Fibroblast of lung (primary cell): ENCODE results near the gene SLC29A1. TPM values are rescaled to one million over a fixed set of nuclear protein-coding genes. Genes with fewer than 3 reads are reported as not detected.

Source experiments
- DNase-seq, 2 donors: peaks; one replicate each; pipeline versions ENCODE4 v3.0.0 to v3.0.0-alpha.2; 2010; ENCODE audit warnings: low read depth in 2 of 2
- H2AFZ ChIP-seq: 2 replicates; pipeline ENCODE4 v1.5.1; 2012; ENCODE audit warnings: low read length, control low read depth, inconsistent platforms
- H3K27ac ChIP-seq: 2 replicates; pipeline ENCODE4 v1.5.1; 2011; ENCODE audit warnings: low read length, control low read depth; ENCODE audit not compliant: insufficient read depth
- H3K27me3 ChIP-seq: 2 replicates; pipeline ENCODE4 v1.5.1; 2011; ENCODE audit warnings: mild to moderate bottlenecking, low read length; ENCODE audit not compliant: control insufficient read depth, insufficient read depth
- H3K36me3 ChIP-seq: 2 replicates; pipeline ENCODE4 v1.5.1; 2011; ENCODE audit warnings: low read length; ENCODE audit not compliant: control insufficient read depth, insufficient read depth
- H3K4me1 ChIP-seq: 2 replicates; pipeline ENCODE4 v1.5.1; 2011; ENCODE audit warnings: low read length; ENCODE audit not compliant: control insufficient read depth, insufficient read depth; ENCODE audit errors: extremely low read depth
- H3K4me2 ChIP-seq: 2 replicates; pipeline ENCODE4 v1.5.1; 2011; ENCODE audit warnings: low read length, control low read depth; ENCODE audit not compliant: insufficient read depth; ENCODE audit errors: extremely low read depth
- H3K4me3 ChIP-seq, 4 experiments: fragments of 200-600 bp in 1 of 4; sonication (generic) in 1 of 4; replicated peaks in 1 of 4; 2 replicates each; pipeline ENCODE4 v1.5.1; 2011 to 2016; ENCODE audit warnings: low read length in 4 of 4, low read depth in 3 of 4, mild to moderate bottlenecking in 3 of 4, control low read depth in 2 of 4, inconsistent platforms in 1 of 4, mixed read lengths in 1 of 4; ENCODE audit not compliant: insufficient read depth in 1 of 4; ENCODE audit errors: control extremely low read depth in 1 of 4
- H3K79me2 ChIP-seq: 2 replicates; pipeline ENCODE4 v1.5.1; 2012; ENCODE audit warnings: mild to moderate bottlenecking, low read length, inconsistent platforms; ENCODE audit not compliant: control insufficient read depth, insufficient read depth
- H3K9ac ChIP-seq: 2 replicates; pipeline ENCODE4 v1.5.1; 2011; ENCODE audit warnings: mild to moderate bottlenecking, low read length, control low read depth; ENCODE audit not compliant: insufficient read depth
- H3K9me3 ChIP-seq: 2 replicates; pipeline ENCODE4 v1.5.1; 2012; ENCODE audit warnings: low read depth, low read length; ENCODE audit not compliant: control insufficient read depth, insufficient read depth
- H4K20me1 ChIP-seq: 2 replicates; pipeline ENCODE4 v1.5.1; 2011; ENCODE audit warnings: low read length; ENCODE audit not compliant: control insufficient read depth, insufficient read depth; ENCODE audit errors: extremely low read depth
- CTCF ChIP-seq, 2 donors: IDR thresholded peaks in 1 of 2; conservative IDR thresholded peaks in 1 of 2; 1 replicate in 1 of 2; 2 replicates in 1 of 2; pipeline ENCODE4 v1.5.1; 2011 to 2012; ENCODE audit warnings: low read length in 2 of 2, control low read depth in 1 of 2, inconsistent platforms in 1 of 2, low read depth in 1 of 2, mild to moderate bottlenecking in 1 of 2
- EZH2 ChIP-seq: IDR thresholded peaks from 2 replicates; pipeline ENCODE4 v1.5.1; 2012; ENCODE audit warnings: low read length, control low read depth, mild to moderate bottlenecking; ENCODE audit errors: missing control alignments
- polyA plus RNA-seq, 2 donors: library from polyadenylated mRNA; depleted of rRNA in 1 of 2; stranded (reverse) in 1 of 2; unstranded in 1 of 2; fragments of >200 nt; gene quantifications; 2 replicates each; pipeline ENCODE4 v1.2.1, GENCODE V29; 2011 to 2012; ENCODE audit warnings: missing spikeins in 1 of 2
- total RNA-seq: library from RNA; depleted of rRNA; stranded (reverse); fragments of >200 nt; gene quantifications from 2 replicates; pipeline ENCODE4 v1.2.1, GENCODE V29; 2014

The SLC29A1 gene
- total and polyA plus RNA-seq, 2 donors (not counting 1 experiment from before 2014, with no cell fraction given), result 13.4 to 21.9 TPM

DNA sequence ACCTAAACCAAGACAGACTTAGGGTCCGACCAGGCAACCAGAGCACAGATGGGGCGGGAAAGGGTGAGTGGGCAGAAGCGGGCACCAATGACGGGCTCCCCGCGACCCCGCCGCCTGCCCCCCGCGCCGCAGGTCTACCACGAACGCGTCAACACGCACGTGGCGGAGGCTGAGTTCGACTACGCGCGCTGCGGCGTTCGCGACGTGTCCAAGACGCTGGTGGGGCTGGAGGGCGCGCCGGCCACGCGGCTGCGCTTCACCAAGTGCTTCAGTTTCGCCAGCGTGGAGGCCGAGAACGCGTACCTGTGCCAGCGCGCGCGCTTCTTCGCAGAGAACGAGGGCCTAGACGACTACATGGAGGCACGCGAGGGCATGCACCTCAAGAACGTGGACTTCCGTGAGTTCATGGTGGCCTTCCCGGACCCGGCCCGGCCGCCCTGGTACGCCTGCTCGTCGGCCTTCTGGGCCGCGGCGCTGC lies 51.9 kb downstream of the SLC29A1 start:
- H3K27me3 ChIP-seq, result peaks cover 51% of the 10 kb centered on the region
- no peak overlapping the region for H3K9ac ChIP-seq
- no peaks in the 10 kb centered on the region for H3K4me1 ChIP-seq
- H3K27ac ChIP-seq, result no peak overlapping the region
- no peaks in the 10 kb centered on the region for H4K20me1 ChIP-seq
- H2AFZ ChIP-seq, result no peak overlapping the region
- H3K4me3 ChIP-seq, result no peak overlapping the region
- TF ChIP-seq CTCF (conservative IDR thresholded peaks at IDR 0.05 in 1 of 2, IDR thresholded peaks at IDR 0.05 in 1 of 2; ENCODE audit: low read depth in 1 of 2, low read length in 2 of 2) (no peak), EZH2 (no peak)
- H3K79me2 ChIP-seq, result no peaks in the 10 kb centered on the region
- no peak overlapping the region for H3K4me2 ChIP-seq
- no peak for DNase-seq
- H3K36me3 ChIP-seq, result no peaks in the 10 kb centered on the region
- H3K9me3 ChIP-seq, result no peaks in the 10 kb centered on the region

DNA sequence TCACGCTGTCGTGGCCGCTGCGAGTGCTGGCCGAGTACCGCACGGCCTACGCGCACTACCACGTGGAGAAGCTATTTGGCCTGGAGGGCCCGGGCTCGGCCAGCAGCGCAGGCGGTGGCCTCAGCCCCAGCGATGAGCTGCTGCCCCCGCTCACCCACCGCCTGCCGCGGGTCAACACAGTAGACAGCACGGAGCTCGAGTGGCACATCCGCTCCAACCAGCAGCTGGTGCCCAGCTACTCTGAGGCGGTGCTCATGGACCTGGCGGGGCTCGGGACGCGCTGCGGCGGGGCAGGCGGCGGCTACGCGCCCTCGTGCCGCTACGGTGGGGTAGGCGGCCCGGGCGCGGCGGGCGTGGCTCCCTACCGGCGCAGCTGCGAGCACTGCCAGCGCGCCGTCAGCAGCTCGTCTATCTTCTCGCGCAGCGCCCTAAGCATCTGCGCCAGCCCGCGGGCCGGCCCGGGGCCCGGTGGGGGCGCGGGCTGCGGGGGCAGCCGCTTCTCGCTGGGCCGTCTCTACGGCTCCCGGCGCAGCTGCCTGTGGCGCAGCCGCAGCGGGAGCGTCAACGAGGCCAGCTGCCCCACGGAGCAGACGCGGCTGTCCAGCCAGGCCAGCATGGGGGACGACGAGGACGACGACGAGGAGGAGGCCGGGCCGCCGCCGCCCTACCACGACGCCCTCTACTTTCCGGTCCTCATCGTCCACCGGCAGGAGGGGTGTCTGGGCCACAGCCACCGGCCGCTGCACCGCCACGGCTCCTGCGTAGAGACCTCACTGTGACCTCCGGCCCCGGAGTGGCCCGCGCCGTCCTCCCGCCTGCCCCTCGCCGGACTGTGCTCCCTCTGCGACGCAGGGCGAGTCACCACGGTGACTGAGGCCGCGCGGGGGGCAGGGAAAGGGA lies 52.6 kb downstream of the SLC29A1 start:
- H3K9ac ChIP-seq, result no peak overlapping the region
- H4K20me1 ChIP-seq, result no peaks in the 10 kb centered on the region
- no peaks in the 10 kb centered on the region for H3K9me3 ChIP-seq
- no peak for DNase-seq
- no peak for TF ChIP-seq CTCF (conservative IDR thresholded peaks at IDR 0.05 in 1 of 2, IDR thresholded peaks at IDR 0.05 in 1 of 2; ENCODE audit: low read depth in 1 of 2, low read length in 2 of 2)
- TF ChIP-seq EZH2, result no peak
- no peak overlapping the region for H3K27ac ChIP-seq
- H3K4me2 ChIP-seq, result no peak overlapping the region
- H2AFZ ChIP-seq, result no peak overlapping the region
- no peaks in the 10 kb centered on the region for H3K36me3 ChIP-seq
- peaks cover 50% of the 10 kb centered on the region for H3K27me3 ChIP-seq
- no peaks in the 10 kb centered on the region for H3K79me2 ChIP-seq
- no peak overlapping the region for H3K4me3 ChIP-seq
- no peaks in the 10 kb centered on the region for H3K4me1 ChIP-seq

- no peaks in the 10 kb centered on the region for H4K20me1 ChIP-seq
- no peaks in the 10 kb centered on the region for H3K36me3 ChIP-seq
- no peak overlapping the region for H3K9ac ChIP-seq
- no peaks in the 10 kb centered on the region for H3K4me1 ChIP-seq
- peaks cover 41% of the 10 kb centered on the region for H3K27me3 ChIP-seq
- no peak overlapping the region for H3K4me3 ChIP-seq
- no peak overlapping the region for H2AFZ ChIP-seq
- no peaks in the 10 kb centered on the region for H3K9me3 ChIP-seq
- DNase-seq, result no peak
- no peak overlapping the region for H3K4me2 ChIP-seq
- H3K79me2 ChIP-seq, result no peaks in the 10 kb centered on the region
- no peak overlapping the region for H3K27ac ChIP-seq
- TF ChIP-seq EZH2 (no peak), CTCF (conservative IDR thresholded peaks at IDR 0.05 in 1 of 2, IDR thresholded peaks at IDR 0.05 in 1 of 2; ENCODE audit: low read depth in 1 of 2, low read length in 2 of 2) (no peak)
Measured at GRCh38 chr6:44276667-44277640, 53.6 kb downstream of the SLC29A1 start.
